HG02885 (cell line): ENCODE data around the gene NTMT2.
"Not testable (repeated sequence)": the region's sequence is repeated elsewhere in the genome, so short reads cannot be mapped to it uniquely, and the experiment has no call there.

Experiments used
- ATAC-seq: cut with Tn5 transposase; IDR thresholded peaks from one replicate; pipeline ENCODE4 v1.9.1; 2021; ENCODE audit warnings: mild to moderate bottlenecking; ENCODE audit not compliant: unreplicated experiment, poor library complexity

NTMT2 gene

GRCh38 chr1:170145770-170146676, at the start of gene NTMT2:
Gene NTMT2 (plus strand): TSS chr1:170145959. CDS start chr1:170146108, 149 bp downstream.
- ATAC-seq: no peak

- no peak for ATAC-seq
These were observed 49.6 kb upstream of the NTMT2 start for GRCh38 chr1:170095976-170096748.

- ATAC-seq: no peak
These were observed 48.9 kb upstream of the NTMT2 start for GRCh38 chr1:170096806-170097340.

DNA sequence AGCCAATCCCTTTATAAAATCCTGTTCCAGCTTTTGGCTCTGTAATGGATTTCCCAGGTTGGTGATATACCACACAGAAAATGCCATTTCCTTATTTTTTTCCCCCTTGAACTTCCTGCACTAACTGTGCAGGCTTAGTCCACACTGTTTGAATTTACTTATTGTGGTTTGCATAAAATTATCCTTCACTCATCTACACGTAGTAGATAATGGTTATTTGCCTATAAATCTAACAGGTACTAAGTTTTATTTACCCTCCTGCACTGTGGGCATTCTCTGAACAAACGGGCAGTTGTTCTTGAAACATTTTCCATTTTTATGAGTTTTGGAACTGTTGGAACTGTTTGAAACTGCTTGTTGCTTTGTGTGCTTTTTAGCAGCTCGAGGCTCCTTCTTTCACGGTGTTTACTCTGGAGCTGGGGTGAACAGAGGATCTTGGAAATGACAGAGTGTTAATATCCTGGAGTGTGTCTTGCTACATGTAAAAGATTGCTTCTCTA, 48.3 kb upstream of the NTMT2 start:
- ATAC-seq: no peak

DNA sequence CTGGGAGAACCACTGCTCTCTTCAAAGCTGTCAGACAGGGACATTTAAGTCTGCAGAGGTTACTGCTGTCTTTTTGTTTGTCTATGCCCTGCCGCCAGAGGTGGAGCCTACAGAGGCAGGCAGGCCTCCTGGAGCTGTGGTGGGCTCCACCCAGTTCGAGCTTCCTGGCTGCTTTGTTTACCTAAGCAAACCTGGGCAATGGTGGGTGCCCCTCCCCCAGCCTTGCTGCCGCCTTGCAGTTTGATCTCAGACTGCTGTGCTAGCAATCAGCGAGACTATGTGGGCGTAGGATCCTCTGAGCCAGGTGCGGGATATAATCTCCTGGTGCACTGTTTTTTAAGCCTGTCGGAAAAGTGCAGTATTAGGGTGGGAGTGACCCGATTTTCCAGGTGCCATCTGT, 32.6 kb upstream of the NTMT2 start:
- ATAC-seq: not testable (repeated sequence)

GRCh38 chr1:170114906-170115305, 30.9 kb upstream of the NTMT2 start:
- no peak for ATAC-seq

GRCh38 chr1:170122366-170122765, 23.4 kb upstream of the NTMT2 start:
- no peak for ATAC-seq

DNA sequence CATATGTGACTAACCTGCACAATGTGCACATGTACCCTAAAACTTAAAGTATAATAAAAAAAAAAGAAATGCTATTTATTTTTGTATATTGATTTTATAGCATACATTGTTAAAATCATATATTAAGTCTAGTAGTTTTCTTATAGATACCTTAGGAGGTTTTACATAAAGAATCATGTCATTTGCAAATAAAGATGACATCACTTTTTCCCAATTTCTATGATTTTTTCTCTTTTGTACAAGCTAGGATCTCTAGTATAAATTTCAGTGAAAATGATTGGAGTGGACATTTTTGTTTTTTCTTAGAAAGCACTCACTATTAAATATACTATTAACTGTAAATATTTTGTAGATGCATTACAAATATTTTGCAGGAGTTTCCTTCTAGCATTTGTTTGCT, 20.5 kb upstream of the NTMT2 start:
- ATAC-seq: no peak

- peak; percentile 99 for ATAC-seq
These were observed 19.1 kb upstream of the NTMT2 start for GRCh38 chr1:170126696-170127095.

GRCh38 chr1:170131450-170131849, 14.3 kb upstream of the NTMT2 start:
- ATAC-seq: no peak

- ATAC-seq: no peak
These were observed 13.8 kb upstream of the NTMT2 start for GRCh38 chr1:170131984-170132383.

GRCh38 chr1:170133766-170134495, 11.8 kb upstream of the NTMT2 start:
- ATAC-seq: no peak

DNA sequence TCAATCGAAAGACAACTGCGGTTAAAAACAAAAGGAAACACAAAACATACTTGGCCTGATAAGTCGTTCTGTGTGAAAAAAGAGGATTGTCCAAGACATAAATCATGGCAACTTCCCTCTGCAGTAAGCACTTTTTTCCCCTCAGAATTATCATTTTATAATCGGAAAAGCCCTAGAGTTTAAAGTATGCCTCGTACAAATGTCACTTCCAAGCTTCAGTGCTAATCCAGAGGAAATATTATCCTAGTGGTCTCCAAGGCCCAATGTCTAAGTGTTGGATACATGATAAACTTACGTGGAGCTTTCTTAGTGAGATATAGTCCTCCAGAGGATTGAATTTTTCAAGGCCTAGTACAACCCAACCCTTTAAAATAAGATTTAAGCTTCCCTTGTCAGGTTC, 11.2 kb upstream of the NTMT2 start:
- ATAC-seq: no peak

DNA sequence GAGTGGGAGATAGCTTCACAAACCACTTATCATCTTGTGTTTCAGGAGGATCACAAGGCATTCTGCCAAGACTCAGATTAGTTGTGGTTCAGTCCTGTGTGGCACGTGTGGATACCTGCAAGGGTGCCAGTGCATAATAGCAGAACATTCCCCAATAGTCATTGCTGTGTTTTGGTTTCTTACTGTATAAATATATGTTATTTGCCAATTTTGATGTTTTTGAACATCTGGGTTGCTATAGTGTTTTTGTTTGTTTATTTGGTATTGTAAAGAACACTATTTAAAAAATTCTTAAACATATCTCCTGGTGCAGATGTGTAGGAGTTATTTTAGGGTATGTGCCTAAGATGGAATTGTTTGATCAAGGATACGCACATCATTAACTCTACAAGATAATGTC, 5.4 kb upstream of the NTMT2 start:
- no peak for ATAC-seq

GRCh38 chr1:170145061-170145460, 698 bp upstream of the NTMT2 start:
- ATAC-seq: no peak

GRCh38 chr1:170146720-170147263, 1.0 kb downstream of the NTMT2 start:
- ATAC-seq: no peak

DNA sequence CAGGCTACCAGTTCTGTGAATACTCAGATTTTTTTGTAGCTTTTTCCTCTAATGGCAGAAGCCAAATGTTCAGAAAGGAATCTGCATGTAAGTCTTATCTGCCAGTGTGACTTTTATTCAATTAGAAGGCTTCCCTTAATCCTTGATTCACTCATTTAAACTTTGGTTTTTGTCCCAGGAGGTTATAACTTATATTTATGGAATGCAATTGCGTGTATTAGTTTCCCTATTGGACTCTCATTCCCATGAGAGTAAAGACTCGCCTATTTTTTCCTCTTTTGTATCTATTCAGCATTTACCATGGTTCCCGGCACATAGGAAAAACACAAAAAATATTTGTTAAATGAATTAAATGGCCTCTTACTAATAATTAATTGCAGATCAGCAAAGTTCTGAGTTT, 3.5 kb downstream of the NTMT2 start:
- ATAC-seq: no peak

GRCh38 chr1:170150016-170150415, 4.3 kb downstream of the NTMT2 start:
- ATAC-seq: no peak

GRCh38 chr1:170150921-170151320, 5.2 kb downstream of the NTMT2 start:
- no peak for ATAC-seq

- ATAC-seq: no peak
These were observed 7.7 kb downstream of the NTMT2 start for GRCh38 chr1:170153417-170153816.
